ENCODE measurements around the gene HOXC10. TPM values are rescaled to one million over a fixed set of nuclear protein-coding genes. Genes with fewer than 3 reads are reported as not detected.

The HOXC10 gene
- total RNA-seq, 1 donor from 2014 or later = not detected

GRCh38 chr12:54007538-54008259 is 22.8 kb downstream of the HOXC10 start:
- intact Hi-C loops (cut with DNase I) = loop anchor here (2.0 kb wide), 1 partner anchor 185 kb away; no protein-coding TSS in a partner anchor
- no peak for DNase-seq
- no peak for ATAC-seq (ENCODE audit: poor library complexity)

GRCh38 chr12:54008260-54008552 is 23.3 kb downstream of the HOXC10 start:
- DNase-seq (no peak), ATAC-seq (ENCODE audit: poor library complexity) (no peak)
- intact Hi-C loops (cut with DNase I) = no loop called here

- ATAC-seq (ENCODE audit: poor library complexity) = no peak
- intact Hi-C loops (cut with DNase I) = no loop called here
- no peak for DNase-seq
Observed at GRCh38 chr12:54009171-54010052, 24.5 kb downstream of the HOXC10 start.

GRCh38 chr12:54010053-54010971 is 25.4 kb downstream of the HOXC10 start:
- intact Hi-C loops (cut with DNase I) = no loop called here
- no peak for ATAC-seq (ENCODE audit: poor library complexity)
- no peak for DNase-seq

GRCh38 chr12:54010972-54011664 is 26.2 kb downstream of the HOXC10 start:
- intact Hi-C loops (cut with DNase I) = no loop called here
- DNase-seq = no peak
- ATAC-seq (ENCODE audit: poor library complexity) = no peak

GRCh38 chr12:54011665-54012532 is 27.0 kb downstream of the HOXC10 start:
- intact Hi-C loops (cut with DNase I) = no loop called here
- ATAC-seq (ENCODE audit: poor library complexity) (no peak), DNase-seq (no peak)

- ATAC-seq (ENCODE audit: poor library complexity) = no peak
- intact Hi-C loops (cut with DNase I) = no loop called here
Observed at GRCh38 chr12:54012631-54013409, 27.9 kb downstream of the HOXC10 start.

GRCh38 chr12:54014377-54015017 is 29.6 kb downstream of the HOXC10 start:
- intact Hi-C loops (cut with DNase I) = no loop called here
- ATAC-seq (ENCODE audit: poor library complexity) = no peak
- DNase-seq = no peak

More at GRCh38 chr12:54012631-54013409, 27.9 kb downstream of the HOXC10 start:
- no peak for DNase-seq

- no peak for DNase-seq
- intact Hi-C loops (cut with DNase I) = no loop called here
- no peak for ATAC-seq (ENCODE audit: poor library complexity)
Observed at GRCh38 chr12:54015018-54015931, 30.3 kb downstream of the HOXC10 start.

GRCh38 chr12:54016051-54016450 is 31.1 kb downstream of the HOXC10 start:
- DNase-seq (no peak), ATAC-seq (ENCODE audit: poor library complexity) (no peak)
- intact Hi-C loops (cut with DNase I) = no loop called here

- DNase-seq = no peak
- intact Hi-C loops (cut with DNase I) = no loop called here
- ATAC-seq (ENCODE audit: poor library complexity) = no peak
Observed at GRCh38 chr12:54016478-54016964, 31.6 kb downstream of the HOXC10 start.

- peak; percentile 68 for ATAC-seq (ENCODE audit: poor library complexity)
- intact Hi-C loops (cut with DNase I) = no loop called here
- no peak for DNase-seq
Observed at GRCh38 chr12:54017027-54017788, 32.3 kb downstream of the HOXC10 start.

GRCh38 chr12:54017878-54018467 is 33.0 kb downstream of the HOXC10 start:
- intact Hi-C loops (cut with DNase I) = no loop called here
- DNase-seq (peak; percentile 79), ATAC-seq (ENCODE audit: poor library complexity) (peak; percentile 90)

GRCh38 chr12:54018468-54018984 is 33.6 kb downstream of the HOXC10 start:
- intact Hi-C loops (cut with DNase I) = no loop called here
- DNase-seq = no peak
- ATAC-seq (ENCODE audit: poor library complexity) = no peak
